IMR-90 (cell line): ENCODE data around the gene NGEF. TPM values are rescaled to one million over a fixed set of nuclear protein-coding genes. Genes with fewer than 3 reads are reported as not detected.

Source experiments
- ATAC-seq: fragments of 200-7000 bp; cut with Tn5 transposase; 2 replicates; pipeline ENCODE4 v1.9.1; 2020; ENCODE audit warnings: low read depth, mild to moderate bottlenecking, moderate library complexity
- BruUV-seq: library from RNA; stranded (reverse); fragments of 400-500 nt; replicated peaks from 2 replicates; lab custom pipeline; 2021; lab: Mats Ljungman, UMichigan
- CTCF ChIA-PET: fragments of 300-600 bp; formaldehyde crosslinking; extraction: SDS; loops from one replicate; lab custom pipeline; 2021; ENCODE audit warnings: antibody characterized with exemption; lab: Yijun Ruan, JAX
- POLR2A ChIA-PET: fragments of 300-600 bp; sonication (Branson Sonifier 250); formaldehyde crosslinking; loops from one replicate; lab custom pipeline; 2022; ENCODE audit warnings: antibody characterized with exemption; ENCODE audit not compliant: unreplicated experiment; lab: Charles Lee
- DNase-seq: peaks from one replicate; pipeline ENCODE4 v3.0.0; 2013
- H2AFZ ChIP-seq: replicated peaks from 2 replicates; pipeline ENCODE3; 2013; ENCODE audit warnings: low read length, mild to moderate bottlenecking; ENCODE audit not compliant: poor library complexity
- H2AK5ac ChIP-seq: 2 replicates; pipeline ENCODE4 v1.6.1; 2013; ENCODE audit warnings: low read depth, low read length, inconsistent platforms
- H2AK9ac ChIP-seq: replicated peaks from 2 replicates; pipeline ENCODE3; 2013; ENCODE audit warnings: mild to moderate bottlenecking, low read depth, low read length, moderate library complexity; ENCODE audit not compliant: poor library complexity
- H2BK120ac ChIP-seq: 2 replicates; pipeline ENCODE4 v1.6.1; 2013; ENCODE audit warnings: low read depth, low read length, inconsistent platforms
- H2BK15ac ChIP-seq: 3 replicates; pipeline ENCODE4 v1.6.1; 2013; ENCODE audit warnings: low read depth, low read length, inconsistent platforms
- H2BK20ac ChIP-seq: 2 replicates; pipeline ENCODE4 v1.6.1; 2013; ENCODE audit warnings: low read depth, mild to moderate bottlenecking, inconsistent platforms, low read length, moderate library complexity
- H2BK5ac ChIP-seq: 2 replicates; pipeline ENCODE4 v1.6.1; 2013; ENCODE audit warnings: mild to moderate bottlenecking, low read depth, low read length, inconsistent platforms; ENCODE audit not compliant: poor library complexity, severe bottlenecking
- H3K14ac ChIP-seq: replicated peaks from 2 replicates; pipeline ENCODE4 v1.6.1; 2013; ENCODE audit warnings: low read depth, low read length, inconsistent platforms
- H3K18ac ChIP-seq: 2 replicates; pipeline ENCODE4 v1.6.1; 2013; ENCODE audit warnings: low read depth, low read length, control low read depth
- H3K23ac ChIP-seq: 2 replicates; pipeline ENCODE4 v1.6.1; 2013; ENCODE audit warnings: low read depth, low read length, inconsistent platforms
- H3K27ac ChIP-seq: 2 replicates; pipeline ENCODE4 v1.5.1; 2013; ENCODE audit warnings: mild to moderate bottlenecking, control low read depth, low read length; ENCODE audit not compliant: insufficient read depth
- H3K27me3 ChIP-seq: 2 replicates; pipeline ENCODE4 v1.6.1; 2013; ENCODE audit warnings: low read length; ENCODE audit not compliant: control insufficient read depth, insufficient read depth
- H3K36me3 ChIP-seq: 2 replicates; pipeline ENCODE4 v1.6.1; 2013; ENCODE audit warnings: low read length, mixed read lengths; ENCODE audit not compliant: control insufficient read depth, insufficient read depth
- H3K4ac ChIP-seq: 2 replicates; pipeline ENCODE4 v1.6.1; 2013; ENCODE audit warnings: low read depth, low read length, inconsistent platforms
- H3K4me1 ChIP-seq: 2 replicates; pipeline ENCODE4 v1.6.1; 2013; ENCODE audit warnings: low read length, mixed read lengths; ENCODE audit not compliant: control insufficient read depth, insufficient read depth
- H3K4me2 ChIP-seq: 2 replicates; pipeline ENCODE4 v1.6.1; 2013; ENCODE audit warnings: low read depth, mild to moderate bottlenecking, control low read depth, low read length, moderate library complexity
- H3K4me3 ChIP-seq: 2 replicates; pipeline ENCODE4 v1.5.1; 2013; ENCODE audit warnings: low read depth, mild to moderate bottlenecking, control low read depth, low read length, moderate library complexity; ENCODE audit not compliant: insufficient read depth
- H3K56ac ChIP-seq: 2 replicates; pipeline ENCODE4 v1.6.1; 2013; ENCODE audit warnings: low read length, inconsistent platforms; ENCODE audit not compliant: insufficient read depth; ENCODE audit errors: extremely low read depth
- H3K79me1 ChIP-seq, 2 experiments: 2 replicates each; pipeline ENCODE4 v1.6.1; 2013; ENCODE audit warnings: low read length in 2 of 2, inconsistent platforms in 1 of 2, low read depth in 1 of 2
- H3K9ac ChIP-seq: 2 replicates; pipeline ENCODE4 v1.6.1; 2013; ENCODE audit warnings: low read depth, low read length, control low read depth
- H3K9me1 ChIP-seq: 2 replicates; pipeline ENCODE4 v1.6.1; 2013; ENCODE audit warnings: low read length, inconsistent platforms; ENCODE audit not compliant: insufficient read depth
- H3K9me3 ChIP-seq: 2 replicates; pipeline ENCODE4 v1.6.1; 2013; ENCODE audit warnings: low read length; ENCODE audit not compliant: control insufficient read depth, insufficient read depth
- H4K20me1 ChIP-seq: 2 replicates; pipeline ENCODE4 v1.6.1; 2013; ENCODE audit warnings: low read length, inconsistent platforms; ENCODE audit not compliant: insufficient read depth
- H4K5ac ChIP-seq: 2 replicates; pipeline ENCODE4 v1.6.1; 2013; ENCODE audit warnings: mild to moderate bottlenecking, low read depth, low read length, control low read depth
- H4K8ac ChIP-seq, 2 experiments: 2 replicates each; pipeline ENCODE4 v1.6.1; 2013; ENCODE audit warnings: low read depth in 2 of 2, low read length in 2 of 2, control low read depth in 1 of 2, inconsistent platforms in 1 of 2
- H4K91ac ChIP-seq: 2 replicates; pipeline ENCODE4 v1.6.1; 2013; ENCODE audit warnings: low read depth, low read length, inconsistent platforms; ENCODE audit not compliant: insufficient read depth
- BHLHE40 ChIP-seq: fragments of 150-350 bp; IDR thresholded peaks from 2 replicates; pipeline ENCODE4 v1.6.1; 2016; ENCODE audit warnings: mild to moderate bottlenecking, low read depth, low read length
- CEBPB ChIP-seq: IDR thresholded peaks from 2 replicates; pipeline ENCODE4 v1.6.1; 2012; ENCODE audit warnings: low read depth, low read length, improper control_type of control experiment
- CTCF ChIP-seq: conservative IDR thresholded peaks from 2 replicates; pipeline ENCODE4 v1.5.1; 2012; ENCODE audit warnings: mild to moderate bottlenecking, low read depth, low read length, improper control_type of control experiment
- MXI1 ChIP-seq: IDR thresholded peaks from 2 replicates; pipeline ENCODE4 v1.6.1; 2012; ENCODE audit warnings: low read depth, mild to moderate bottlenecking, low read length, moderate library complexity, borderline replicate concordance
- NFE2L2 ChIP-seq: fragments of 150-350 bp; IDR thresholded peaks from 2 replicates; pipeline ENCODE4 v1.6.1; 2016; ENCODE audit warnings: low read depth, mild to moderate bottlenecking, low read length
- POLR2A ChIP-seq: IDR thresholded peaks from 2 replicates; pipeline ENCODE4 v1.6.1; 2012; ENCODE audit warnings: mild to moderate bottlenecking, low read depth, low read length
- RCOR1 ChIP-seq: IDR thresholded peaks from 2 replicates; pipeline ENCODE4 v1.6.1; 2012; ENCODE audit warnings: mild to moderate bottlenecking, low read length, improper control_type of control experiment; ENCODE audit not compliant: insufficient replicate concordance
- RFX5 ChIP-seq: IDR thresholded peaks from 2 replicates; pipeline ENCODE4 v1.8.0; 2012; ENCODE audit warnings: low read depth, mild to moderate bottlenecking, low read length, moderate library complexity
- SMC3 ChIP-seq: fragments of 150-350 bp; IDR thresholded peaks from 2 replicates; pipeline ENCODE4 v1.6.1; 2016; ENCODE audit warnings: low read depth, mild to moderate bottlenecking, antibody characterized with exemption, low read length, moderate library complexity
- whole genome bisulfite sequencing, 2 experiments: methylation state at CpG; one replicate each; pipeline versions ENCODE4 v1.1.5 to v1.1.7; 2013; ENCODE audit warnings: missing lambda C conversion rate in 2 of 2; ENCODE audit not compliant: insufficient read length in 1 of 2; ENCODE audit errors: extremely low coverage in 2 of 2; 5-methylcytosine and 5-hydroxymethylcytosine counted together
- dilution Hi-C: fragments of 300-500 bp; cut with HindIII; formaldehyde crosslinking; loops from one replicate; pipeline ENCODE4 v1.14.3; 2018; ENCODE audit warnings: low sequenced_read_pairs; ENCODE audit not compliant: unreplicated experiment
- in situ Hi-C: fragments of 300-500 bp; cut with MboI; formaldehyde crosslinking; loops from 3 replicates; pipeline ENCODE4 v1.14.3; 2019; ENCODE audit warnings: low sequenced_read_pairs, inconsistent platforms, mixed read lengths
- intact Hi-C: fragments of 100-400 bp; cut with micrococcal nuclease; formaldehyde crosslinking; loops from 2 replicates; pipeline ENCODE4 v1.10.0; 2022
- polyA plus RNA-seq, 3 experiments: library from polyadenylated mRNA; depleted of rRNA; stranded (reverse); fragments of >200 nt; gene quantifications; 2 replicates each; pipeline ENCODE4 v1.2.3, GENCODE V29; 2012; ENCODE audit warnings: low replicate concordance in 1 of 3
- total RNA-seq: library from RNA; depleted of rRNA; stranded (reverse); fragments of >200 nt; gene quantifications from 2 replicates; pipeline ENCODE4 v1.2.3, GENCODE V29; 2012

The NGEF gene
- total and polyA plus RNA-seq, 2 of the 4 experiments (the other 2 are of a cell fraction), result 1.1 to 1.7 TPM

- Histone ChIP-seq H2AFZ (no peak overlapping the region), H3K36me3 (no peaks in the 10 kb centered on the region), H2BK15ac (no peak overlapping the region), H4K20me1 (no peaks in the 10 kb centered on the region), H2BK120ac (no peak overlapping the region), H3K14ac (no peak overlapping the region), H3K4me3 (no peak overlapping the region), H3K4me2 (no peak overlapping the region), H2AK9ac (no peak overlapping the region), H3K4me1 (no peaks in the 10 kb centered on the region), H3K9ac (no peak overlapping the region), H3K23ac (no peak overlapping the region), H4K8ac (no peak overlapping the region), H2BK5ac (no peak overlapping the region), H4K5ac (no peak overlapping the region), H2AK5ac (no peak overlapping the region), H2BK20ac (no peak overlapping the region), H3K56ac (no peak overlapping the region), H4K91ac (no peak overlapping the region), H3K27me3 (peaks cover 7% of the 10 kb centered on the region), H3K27ac (no peak overlapping the region), H3K4ac (no peak overlapping the region), H3K79me1 (no peaks in the 10 kb centered on the region), H3K9me1 (no peaks in the 10 kb centered on the region), H3K9me3 (no peaks in the 10 kb centered on the region), H3K18ac (no peak overlapping the region)
- DNase-seq (no peak), ATAC-seq (no peak)
- BruUV-seq, result no TSS peak
- in situ Hi-C loops (no loop called here), intact Hi-C loops (loop anchor here (1.0 to 5.0 kb wide), 2 partner anchors 42 to 176 kb away; no protein-coding TSS in a partner anchor), dilution Hi-C loops (no loop called here)
- WGBS, 2 experiments, result 79% methylated on average over 2 of the region's 9 CpGs; no CpG with 5 or more reads in 1 of the 2 experiments
- ChIA-PET CTCF (interaction anchor here (0.9 to 1.0 kb wide), 2 partner anchors 12 to 24 kb away, joined by 3 to 4 read pairs; no protein-coding TSS in a partner anchor), POLR2A (no interaction called here)
- TF ChIP-seq POLR2A (no peak), CTCF (no peak), RFX5 (no peak), RCOR1 (no peak), BHLHE40 (no peak), SMC3 (no peak), MXI1 (no peak), NFE2L2 (no peak), CEBPB (no peak)
These were observed 16.3 kb upstream of the NGEF start for GRCh38 chr2:233029321-233029720.
